ENCODE results near the gene SELENOK.
"Not testable (repeated sequence)": the region's sequence is repeated elsewhere in the genome, so short reads cannot be mapped to it uniquely, and the experiment has no call there.

The SELENOK gene

DNA sequence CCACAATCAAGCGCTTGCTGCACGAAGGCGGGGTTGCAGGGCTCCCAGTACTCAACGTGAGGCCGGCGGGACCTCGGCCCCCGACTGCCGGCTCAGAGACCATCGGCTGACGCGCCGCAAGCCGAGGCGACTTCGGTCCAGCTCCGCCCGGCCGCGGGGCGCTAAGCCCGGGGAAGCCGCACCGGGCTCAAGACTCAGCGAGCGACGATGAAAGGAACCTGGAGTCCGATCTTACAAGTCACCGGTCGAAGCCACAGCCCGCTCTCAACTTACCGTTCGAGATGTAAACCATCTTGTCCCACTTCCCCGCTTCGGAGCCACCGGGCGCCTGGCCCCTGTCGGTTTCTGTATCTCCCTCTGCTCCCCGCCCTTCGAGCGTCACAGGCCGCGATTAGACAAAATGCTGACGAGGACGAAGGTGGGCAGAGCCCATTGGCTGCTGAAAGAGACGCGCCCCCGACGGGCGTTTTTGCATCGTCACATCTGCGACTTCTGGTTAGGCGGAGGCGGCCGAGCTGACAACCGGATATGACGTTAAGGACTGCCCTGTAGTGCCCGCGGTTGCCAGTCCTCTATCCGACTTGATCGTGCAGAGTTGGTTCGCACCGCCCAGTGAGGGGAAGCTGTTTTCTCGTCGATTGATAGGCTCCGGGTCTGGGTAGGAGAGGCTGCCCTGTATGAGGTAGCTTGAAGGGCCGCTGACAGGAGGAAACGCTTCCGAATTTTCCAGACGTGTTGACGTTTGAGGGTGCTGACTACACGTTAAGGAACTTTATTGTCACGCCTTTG lies at the start of gene SELENOK:
Gene SELENOK (minus strand): TSS at position 363 of the 789 bp plus-strand sequence.
- Histone ChIP-seq H3K9me3 (ENCODE audit: control insufficient read depth, insufficient read depth, low read length) (no peaks in the 10 kb centered on the region), H3K27me3 (ENCODE audit: control insufficient read depth, insufficient read depth, low read length) (no peaks in the 10 kb centered on the region), H3K4me3 (ENCODE audit: low read depth, low read length) (peak within 1 kb of the TSS; percentile 82), H3K36me3 (ENCODE audit: control insufficient read depth, insufficient read depth, low read length) (peaks cover 20% of the 10 kb centered on the region), H3K27ac (ENCODE audit: low read depth, low read length) (peak within 1 kb of the TSS; percentile 89), H3K9ac (ENCODE audit: low read depth, low read length) (peak within 1 kb of the TSS; percentile 79), H3K4me1 (ENCODE audit: control insufficient read depth, insufficient read depth, low read length) (no peaks in the 10 kb centered on the region)

GRCh38 chr3:53941184-53941583 lies 49.5 kb upstream of the SELENOK start:
- Histone ChIP-seq H3K9ac (ENCODE audit: low read depth, low read length) (no peak overlapping the region), H3K4me3 (ENCODE audit: low read depth, low read length) (no peak overlapping the region), H3K27me3 (ENCODE audit: control insufficient read depth, insufficient read depth, low read length) (no peaks in the 10 kb centered on the region), H3K36me3 (ENCODE audit: control insufficient read depth, insufficient read depth, low read length) (no peaks in the 10 kb centered on the region), H3K27ac (ENCODE audit: low read depth, low read length) (no peak overlapping the region), H3K4me1 (ENCODE audit: control insufficient read depth, insufficient read depth, low read length) (no peaks in the 10 kb centered on the region), H3K9me3 (ENCODE audit: control insufficient read depth, insufficient read depth, low read length) (peaks cover 4% of the 10 kb centered on the region; the same call in 1 of the 2 replicates)

GRCh38 chr3:53940623-53941022 lies 49.0 kb upstream of the SELENOK start:
- no peak overlapping the region for H3K27ac ChIP-seq (ENCODE audit: low read depth, low read length)
- no peak overlapping the region for H3K4me3 ChIP-seq (ENCODE audit: low read depth, low read length)
- no peaks in the 10 kb centered on the region for H3K9me3 ChIP-seq (ENCODE audit: control insufficient read depth, insufficient read depth, low read length)
- no peaks in the 10 kb centered on the region for H3K36me3 ChIP-seq (ENCODE audit: control insufficient read depth, insufficient read depth, low read length)
- H3K9ac ChIP-seq (ENCODE audit: low read depth, low read length) = no peak overlapping the region
- H3K27me3 ChIP-seq (ENCODE audit: control insufficient read depth, insufficient read depth, low read length) = no peaks in the 10 kb centered on the region
- no peaks in the 10 kb centered on the region for H3K4me1 ChIP-seq (ENCODE audit: control insufficient read depth, insufficient read depth, low read length)

- Histone ChIP-seq H3K27ac (ENCODE audit: low read depth, low read length) (no peak overlapping the region), H3K27me3 (ENCODE audit: control insufficient read depth, insufficient read depth, low read length) (no peaks in the 10 kb centered on the region), H3K4me3 (ENCODE audit: low read depth, low read length) (no peak overlapping the region), H3K36me3 (ENCODE audit: control insufficient read depth, insufficient read depth, low read length) (no peaks in the 10 kb centered on the region), H3K4me1 (ENCODE audit: control insufficient read depth, insufficient read depth, low read length) (no peaks in the 10 kb centered on the region), H3K9me3 (ENCODE audit: control insufficient read depth, insufficient read depth, low read length) (no peaks in the 10 kb centered on the region), H3K9ac (ENCODE audit: low read depth, low read length) (no peak overlapping the region)
Observed at GRCh38 chr3:53939813-53940212, 48.2 kb upstream of the SELENOK start.

DNA sequence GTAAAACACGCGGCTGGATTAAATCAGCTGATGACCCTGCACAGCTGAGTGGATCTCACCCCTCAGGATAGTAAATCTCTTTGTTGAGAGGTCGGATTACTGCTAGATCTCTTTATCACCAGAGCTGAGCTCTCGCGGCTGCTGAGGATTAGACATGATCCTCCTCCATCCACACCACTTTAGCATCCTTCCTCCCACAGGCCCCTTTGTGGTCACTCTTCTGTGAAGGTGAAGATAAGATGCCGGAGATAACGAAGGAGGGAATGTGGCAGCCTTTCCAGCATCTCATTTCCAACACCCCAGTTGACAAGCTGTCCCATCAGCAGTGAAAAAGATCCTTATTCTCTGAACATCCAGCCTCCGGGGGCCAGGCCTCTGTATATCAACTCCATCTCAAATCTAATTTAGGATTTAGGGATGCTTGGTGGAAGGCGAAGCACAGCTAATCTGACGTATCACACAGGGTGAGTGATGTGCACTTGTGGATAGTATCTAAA lies 47.5 kb upstream of the SELENOK start:
- Histone ChIP-seq H3K4me1 (ENCODE audit: control insufficient read depth, insufficient read depth, low read length) (no peaks in the 10 kb centered on the region), H3K4me3 (ENCODE audit: low read depth, low read length) (no peak overlapping the region), H3K9ac (ENCODE audit: low read depth, low read length) (no peak overlapping the region), H3K9me3 (ENCODE audit: control insufficient read depth, insufficient read depth, low read length) (no peaks in the 10 kb centered on the region), H3K36me3 (ENCODE audit: control insufficient read depth, insufficient read depth, low read length) (no peaks in the 10 kb centered on the region), H3K27ac (ENCODE audit: low read depth, low read length) (no peak overlapping the region), H3K27me3 (ENCODE audit: control insufficient read depth, insufficient read depth, low read length) (no peaks in the 10 kb centered on the region)

GRCh38 chr3:53938645-53939044 lies 47.0 kb upstream of the SELENOK start:
- no peak overlapping the region for H3K9ac ChIP-seq (ENCODE audit: low read depth, low read length)
- no peaks in the 10 kb centered on the region for H3K9me3 ChIP-seq (ENCODE audit: control insufficient read depth, insufficient read depth, low read length)
- H3K27me3 ChIP-seq (ENCODE audit: control insufficient read depth, insufficient read depth, low read length) = no peaks in the 10 kb centered on the region
- H3K27ac ChIP-seq (ENCODE audit: low read depth, low read length) = no peak overlapping the region
- no peaks in the 10 kb centered on the region for H3K4me1 ChIP-seq (ENCODE audit: control insufficient read depth, insufficient read depth, low read length)
- H3K36me3 ChIP-seq (ENCODE audit: control insufficient read depth, insufficient read depth, low read length) = no peaks in the 10 kb centered on the region
- no peak overlapping the region for H3K4me3 ChIP-seq (ENCODE audit: low read depth, low read length)

GRCh38 chr3:53936347-53936746 lies 44.7 kb upstream of the SELENOK start:
- no peak overlapping the region for H3K4me3 ChIP-seq (ENCODE audit: low read depth, low read length)
- H3K27ac ChIP-seq (ENCODE audit: low read depth, low read length) = no peak overlapping the region
- H3K9me3 ChIP-seq (ENCODE audit: control insufficient read depth, insufficient read depth, low read length) = no peaks in the 10 kb centered on the region
- no peaks in the 10 kb centered on the region for H3K27me3 ChIP-seq (ENCODE audit: control insufficient read depth, insufficient read depth, low read length)
- H3K4me1 ChIP-seq (ENCODE audit: control insufficient read depth, insufficient read depth, low read length) = no peaks in the 10 kb centered on the region
- no peak overlapping the region for H3K9ac ChIP-seq (ENCODE audit: low read depth, low read length)
- no peaks in the 10 kb centered on the region for H3K36me3 ChIP-seq (ENCODE audit: control insufficient read depth, insufficient read depth, low read length)

DNA sequence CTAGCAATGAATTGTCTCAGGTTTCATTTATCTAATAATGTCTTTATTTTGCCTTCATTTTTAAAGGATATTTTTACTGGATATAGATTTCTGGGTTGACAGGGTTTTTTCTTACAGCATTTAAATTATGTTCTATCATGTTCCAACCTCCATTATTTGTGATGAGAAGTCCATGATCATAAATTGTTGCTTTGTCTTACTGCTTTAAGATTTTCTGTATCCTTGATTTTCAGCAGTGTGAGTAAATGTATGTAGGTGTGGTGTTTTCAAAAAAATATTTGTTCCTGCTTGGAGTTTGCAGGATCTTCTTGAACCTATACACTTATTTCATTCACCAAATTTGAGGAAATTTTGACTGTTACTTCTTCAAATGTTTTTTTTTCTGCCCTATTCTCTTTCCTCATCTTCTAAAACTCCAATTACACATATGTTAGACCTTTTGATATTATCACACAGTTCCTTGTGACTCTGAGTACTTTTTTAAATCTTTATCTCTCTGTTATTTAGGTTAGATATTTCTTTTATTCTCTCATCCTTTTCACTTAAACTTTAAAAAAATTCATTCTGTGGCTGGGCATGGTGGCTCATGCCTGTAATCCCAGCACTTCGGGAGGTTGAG lies 43.7 kb upstream of the SELENOK start:
- no peak overlapping the region for H3K9ac ChIP-seq (ENCODE audit: low read depth, low read length)
- no peaks in the 10 kb centered on the region for H3K27me3 ChIP-seq (ENCODE audit: control insufficient read depth, insufficient read depth, low read length)
- no peaks in the 10 kb centered on the region for H3K9me3 ChIP-seq (ENCODE audit: control insufficient read depth, insufficient read depth, low read length)
- no peaks in the 10 kb centered on the region for H3K4me1 ChIP-seq (ENCODE audit: control insufficient read depth, insufficient read depth, low read length)
- H3K27ac ChIP-seq (ENCODE audit: low read depth, low read length) = no peak overlapping the region
- H3K4me3 ChIP-seq (ENCODE audit: low read depth, low read length) = no peak overlapping the region
- H3K36me3 ChIP-seq (ENCODE audit: control insufficient read depth, insufficient read depth, low read length) = no peaks in the 10 kb centered on the region

- peak overlapping the region; percentile 18; the same call in 1 of the 2 replicates for H3K4me3 ChIP-seq (ENCODE audit: low read depth, low read length)
- H3K27me3 ChIP-seq (ENCODE audit: control insufficient read depth, insufficient read depth, low read length); H3K36me3 ChIP-seq (ENCODE audit: control insufficient read depth, insufficient read depth, low read length); H3K9me3 ChIP-seq (ENCODE audit: control insufficient read depth, insufficient read depth, low read length); H3K4me1 ChIP-seq (ENCODE audit: control insufficient read depth, insufficient read depth, low read length); H3K9ac ChIP-seq (ENCODE audit: low read depth, low read length); H3K27ac ChIP-seq (ENCODE audit: low read depth, low read length): not testable (repeated sequence)
Observed at GRCh38 chr3:53927208-53927872, 35.7 kb upstream of the SELENOK start.

DNA sequence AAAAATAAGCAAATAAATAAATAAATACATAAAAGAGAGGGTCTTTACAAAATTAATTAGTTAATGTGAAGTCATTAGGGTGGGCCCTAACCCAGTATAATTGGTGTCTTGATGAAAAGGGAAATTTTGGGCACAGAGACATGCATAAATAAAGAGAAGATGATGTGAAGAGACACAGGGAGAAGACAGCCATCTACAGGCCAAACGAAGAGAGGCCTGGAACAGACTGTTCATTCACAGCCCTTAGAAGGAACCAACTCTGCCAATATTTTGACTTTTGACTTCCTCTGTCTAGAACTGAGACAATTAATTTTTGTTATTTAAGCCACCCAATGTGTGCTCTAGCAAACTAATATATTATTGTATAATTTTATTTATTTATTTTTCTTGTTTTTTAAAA lies 29.6 kb upstream of the SELENOK start:
- H3K4me1 ChIP-seq (ENCODE audit: control insufficient read depth, insufficient read depth, low read length) = no peaks in the 10 kb centered on the region
- no peak overlapping the region for H3K9ac ChIP-seq (ENCODE audit: low read depth, low read length)
- H3K36me3 ChIP-seq (ENCODE audit: control insufficient read depth, insufficient read depth, low read length) = no peaks in the 10 kb centered on the region
- no peak overlapping the region for H3K27ac ChIP-seq (ENCODE audit: low read depth, low read length)
- H3K9me3 ChIP-seq (ENCODE audit: control insufficient read depth, insufficient read depth, low read length) = no peaks in the 10 kb centered on the region
- H3K27me3 ChIP-seq (ENCODE audit: control insufficient read depth, insufficient read depth, low read length) = no peaks in the 10 kb centered on the region
- no peak overlapping the region for H3K4me3 ChIP-seq (ENCODE audit: low read depth, low read length)

DNA sequence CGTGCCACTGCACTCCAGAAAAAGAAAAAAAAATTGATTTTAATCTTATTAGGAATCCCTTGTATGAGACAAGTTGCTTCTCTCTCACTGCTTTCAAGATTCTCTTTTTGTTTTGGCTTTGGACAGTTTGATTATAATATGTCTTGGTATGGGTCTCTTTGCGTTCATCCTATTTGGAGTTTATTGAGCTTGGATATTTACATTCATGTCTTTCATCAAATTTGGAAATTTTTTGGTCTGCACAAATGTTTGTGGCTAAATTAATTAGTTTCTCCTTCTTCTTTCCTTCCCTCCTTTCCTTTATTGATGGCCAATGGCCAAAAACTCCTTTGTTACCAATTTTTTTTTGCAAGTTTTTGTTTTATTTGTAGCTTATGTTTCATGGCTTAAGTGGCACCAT lies 28.1 kb upstream of the SELENOK start:
- H3K4me1 ChIP-seq (ENCODE audit: control insufficient read depth, insufficient read depth, low read length) = no peaks in the 10 kb centered on the region
- H3K4me3 ChIP-seq (ENCODE audit: low read depth, low read length) = no peak overlapping the region
- H3K9me3 ChIP-seq (ENCODE audit: control insufficient read depth, insufficient read depth, low read length) = no peaks in the 10 kb centered on the region
- no peak overlapping the region for H3K9ac ChIP-seq (ENCODE audit: low read depth, low read length)
- H3K27me3 ChIP-seq (ENCODE audit: control insufficient read depth, insufficient read depth, low read length) = no peaks in the 10 kb centered on the region
- H3K27ac ChIP-seq (ENCODE audit: low read depth, low read length) = no peak overlapping the region
- no peaks in the 10 kb centered on the region for H3K36me3 ChIP-seq (ENCODE audit: control insufficient read depth, insufficient read depth, low read length)
